Right lobe of liver (tissue), 6 donors: ENCODE results near the gene BPIFB6. TPM values are rescaled to one million over a fixed set of nuclear protein-coding genes. Genes with fewer than 3 reads are reported as not detected.
A peak's percentile ranks its signal among the peaks of the same experiment; 100 is the strongest.

ENCODE experiments used
- ATAC-seq, 4 donors: fragments of 200-7000 bp; cut with Tn5 transposase; one replicate each; pipeline ENCODE4 v1.9.1; 2020; ENCODE audit warnings: mild to moderate bottlenecking in 4 of 4, moderate library complexity in 4 of 4
- DNase-seq, 3 donors: peaks; one replicate each; pipeline ENCODE4 v3.0.0-alpha.2; 2020
- H3K27ac ChIP-seq, 3 donors: fragments of 200-600 bp; one replicate each; pipeline ENCODE4 v1.8.0; 2022
- H3K27me3 ChIP-seq, 2 donors: fragments of 200-600 bp; one replicate each; pipeline ENCODE4 v1.8.0; 2022
- H3K36me3 ChIP-seq, 4 donors: fragments of 200-600 bp; sonication (generic) in 1 of 4; one replicate each; pipeline versions ENCODE4 v1.5.1 to v1.8.0; 2017 to 2022; ENCODE audit warnings: control low read depth in 1 of 4
- H3K4me1 ChIP-seq, 4 donors: fragments of 200-600 bp; sonication (generic) in 1 of 4; one replicate each; pipeline versions ENCODE4 v1.5.1 to v1.8.0; 2017 to 2022; ENCODE audit warnings: control low read depth in 1 of 4
- H3K4me3 ChIP-seq, 3 donors: fragments of 200-600 bp; one replicate each; pipeline ENCODE4 v1.8.0; 2022
- H3K9me3 ChIP-seq, 4 donors: fragments of 200-600 bp; sonication (generic) in 1 of 4; one replicate each; pipeline versions ENCODE4 v1.5.1 to v1.8.0; 2017 to 2022; ENCODE audit warnings: control low read depth in 1 of 4
- CTCF ChIP-seq, 4 donors: fragments of 200-600 bp in 3 of 4; fragments of 450-650 bp in 1 of 4; IDR thresholded peaks; one replicate each; pipeline versions ENCODE4 v1.5.1 to v1.8.0; 2016 to 2022; ENCODE audit warnings: antibody characterized with exemption in 4 of 4, mild to moderate bottlenecking in 2 of 4
- POLR2A ChIP-seq: fragments of 450-650 bp; IDR thresholded peaks from one replicate; pipeline ENCODE4 v1.6.1; 2017; ENCODE audit warnings: antibody characterized with exemption, mild to moderate bottlenecking
- WGBS: methylation state at CpG from one replicate; pipeline ENCODE4 v1.1.6; 2018; ENCODE audit warnings: low coverage, low lambda C conversion rate; ENCODE audit not compliant: insufficient coverage; ENCODE audit errors: missing lambda C conversion rate; 5-methylcytosine and 5-hydroxymethylcytosine counted together
- intact Hi-C, 2 donors: fragments of 100-400 bp; cut with DNase I; formaldehyde crosslinking; loops; one replicate each; pipeline versions ENCODE4 v1.11.2 to v1.14.1; 2022
- total RNA-seq, 6 experiments: library from RNA; depleted of rRNA in 2 of 6; stranded (reverse); fragments of >200 nt in 2 of 6; fragmentation: NEBNext Ultra II Directional in 3 of 6; extraction: Animal tissue kit (Norgen Biotek cat#: 25700) in 3 of 6; gene quantifications; one replicate each; pipeline versions ENCODE4 v1.1.0 to v1.2.4, GENCODE V29; 2016 to 2023
- donor health status: DM: no; HTN: yes; CAD: no.
- donor health status: DM: no; HTN: no; CAD: no.
- donor health status: DM: no; HTN: no; CAD: no.
- donor health status: DM: no; HTN: yes; CAD: no.
- donor health status: DM: no; HTN: yes; CAD: no.

BPIFB6 gene
- total RNA-seq, 6 experiments from 2014 or later: not detected

- Histone ChIP-seq H3K27me3 (no peaks in the 10 kb centered on the region), H3K4me3 (no peak overlapping the region), H3K4me1 (no peaks in the 10 kb centered on the region), H3K36me3 (no peaks in the 10 kb centered on the region), H3K9me3 (no peaks in the 10 kb centered on the region), H3K27ac (no peak overlapping the region)
- TF ChIP-seq POLR2A (no peak), CTCF (IDR thresholded peaks at IDR 0.05) (no peak)
- 92% methylated on average over 2 of the region's 4 CpGs for WGBS
- ATAC-seq: no peak
- no peak for DNase-seq
- intact Hi-C loops: no loop called here
Measured at GRCh38 chr20:33022289-33022688, 9.2 kb upstream of the BPIFB6 start.

DNA sequence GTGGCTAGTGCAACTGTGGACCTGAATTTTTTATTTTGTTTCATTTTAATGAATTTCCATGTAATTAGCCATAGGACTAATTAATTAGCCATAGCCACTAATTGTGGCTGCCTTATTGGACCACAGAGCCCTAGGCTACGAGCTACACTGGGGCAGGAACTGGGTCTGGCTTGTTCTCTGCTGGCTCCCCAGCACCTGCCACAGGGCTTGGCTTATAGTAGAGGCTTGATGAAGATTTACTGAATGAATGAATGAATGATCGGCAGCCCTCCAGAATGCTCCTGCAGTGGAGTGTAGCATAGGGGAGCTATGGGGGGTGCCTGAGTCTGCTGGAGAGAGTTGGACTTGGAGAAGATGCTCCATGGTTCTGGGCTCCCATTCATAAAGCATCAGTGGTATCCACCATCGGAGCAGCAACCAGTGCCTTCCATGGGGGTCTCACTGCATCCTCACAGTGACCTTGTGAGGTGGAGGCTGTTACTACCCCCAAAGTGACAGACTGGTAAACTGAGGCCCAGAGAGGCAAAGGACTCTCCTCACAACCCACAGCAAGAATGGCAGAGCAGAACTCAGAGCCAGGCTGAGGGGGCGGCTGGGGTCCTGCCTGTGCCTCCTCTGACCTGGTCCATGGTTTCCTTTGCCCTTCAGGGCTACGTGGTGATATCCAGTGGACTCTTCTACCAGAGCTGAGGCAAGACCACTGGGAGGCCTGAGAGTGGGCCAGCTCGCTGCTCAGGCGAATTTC lies 8.6 kb upstream of the BPIFB6 start:
- 64% methylated on average over 4 of the region's 7 CpGs for WGBS
- H3K27me3 ChIP-seq: no peaks in the 10 kb centered on the region
- DNase-seq: no peak
- H3K9me3 ChIP-seq: no peaks in the 10 kb centered on the region
- H3K4me3 ChIP-seq: no peak overlapping the region
- H3K36me3 ChIP-seq: no peaks in the 10 kb centered on the region
- no peak for ATAC-seq
- no peak overlapping the region for H3K27ac ChIP-seq
- TF ChIP-seq POLR2A: no peak
- TF ChIP-seq CTCF (IDR thresholded peaks at IDR 0.05): no peak
- H3K4me1 ChIP-seq: no peaks in the 10 kb centered on the region
- intact Hi-C loops: no loop called here

DNA sequence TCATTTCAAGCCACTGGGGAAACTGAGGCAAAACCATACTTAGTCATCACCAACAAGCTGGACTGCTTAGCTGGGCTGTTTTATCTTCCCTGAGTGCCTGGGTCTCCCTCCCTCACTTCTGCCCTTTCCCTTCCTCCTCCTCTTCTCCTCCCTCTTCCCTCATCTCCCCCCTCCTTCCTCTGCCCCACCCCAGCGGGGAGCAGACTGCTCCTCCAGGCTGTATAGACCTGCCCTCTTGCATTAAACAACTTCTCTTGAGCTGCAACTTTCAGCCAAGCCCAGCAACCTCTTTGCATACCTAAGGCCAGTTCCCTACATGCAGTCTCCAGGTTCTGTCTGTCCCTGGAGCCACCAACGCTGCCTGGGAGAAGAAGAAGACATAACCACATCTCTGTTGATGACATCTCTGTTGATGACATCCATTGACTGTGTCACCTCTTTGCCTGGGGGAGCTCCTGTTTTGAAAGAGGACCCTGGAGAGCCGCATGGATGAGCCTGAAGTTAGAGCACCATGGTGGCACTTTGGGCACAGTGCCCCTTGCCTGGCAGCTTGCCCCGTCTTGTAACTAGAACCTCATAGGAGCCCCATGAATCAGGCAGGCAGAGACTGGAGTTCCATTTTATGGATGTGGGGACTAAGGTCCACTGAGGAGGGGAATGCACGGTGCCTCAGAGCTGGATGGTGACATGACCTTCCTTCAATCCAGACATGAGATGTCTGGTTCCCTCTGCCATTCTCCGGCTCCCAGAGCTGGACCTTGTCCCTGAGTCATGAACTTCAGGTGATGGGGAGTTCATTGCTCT lies 7.8 kb upstream of the BPIFB6 start:
- Histone ChIP-seq H3K27ac (no peak overlapping the region), H3K27me3 (no peaks in the 10 kb centered on the region), H3K4me1 (no peaks in the 10 kb centered on the region), H3K4me3 (no peak overlapping the region), H3K36me3 (no peaks in the 10 kb centered on the region), H3K9me3 (no peaks in the 10 kb centered on the region)
- 52% methylated on average over 4 of the region's 6 CpGs for WGBS
- no peak for ATAC-seq
- no peak for TF ChIP-seq CTCF (IDR thresholded peaks at IDR 0.05)
- no peak for TF ChIP-seq POLR2A
- peak in 1 of 3 donors; percentile 31 for DNase-seq
- intact Hi-C loops: no loop called here

DNA sequence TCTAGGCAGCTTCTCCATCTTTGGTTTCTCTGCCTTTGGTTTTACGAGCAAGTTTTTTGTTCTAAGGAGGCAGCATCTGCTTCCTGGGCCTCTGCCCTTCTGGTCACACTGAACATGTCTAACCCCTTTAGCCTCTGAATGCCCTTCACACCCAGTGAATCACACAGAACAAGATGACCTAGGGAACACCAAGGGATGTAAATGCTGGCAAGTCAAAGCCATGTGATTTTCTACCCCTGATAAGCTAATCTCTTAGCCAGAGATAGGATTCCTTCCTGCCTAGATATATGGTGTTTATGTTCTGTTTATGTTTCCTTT lies 7.2 kb upstream of the BPIFB6 start:
- WGBS: 13% methylated on average over 1 of the region's 1 CpG
- Histone ChIP-seq H3K9me3 (no peaks in the 10 kb centered on the region), H3K36me3 (no peaks in the 10 kb centered on the region), H3K4me1 (no peaks in the 10 kb centered on the region), H3K27me3 (no peaks in the 10 kb centered on the region), H3K27ac (no peak overlapping the region), H3K4me3 (no peak overlapping the region)
- DNase-seq: no peak
- TF ChIP-seq CTCF (IDR thresholded peaks at IDR 0.05) (no peak), POLR2A (no peak)
- no peak for ATAC-seq
- intact Hi-C loops: no loop called here
